ENCODE measurements around the gene LBHD1.

- TF ChIP-seq, protein P1, sequence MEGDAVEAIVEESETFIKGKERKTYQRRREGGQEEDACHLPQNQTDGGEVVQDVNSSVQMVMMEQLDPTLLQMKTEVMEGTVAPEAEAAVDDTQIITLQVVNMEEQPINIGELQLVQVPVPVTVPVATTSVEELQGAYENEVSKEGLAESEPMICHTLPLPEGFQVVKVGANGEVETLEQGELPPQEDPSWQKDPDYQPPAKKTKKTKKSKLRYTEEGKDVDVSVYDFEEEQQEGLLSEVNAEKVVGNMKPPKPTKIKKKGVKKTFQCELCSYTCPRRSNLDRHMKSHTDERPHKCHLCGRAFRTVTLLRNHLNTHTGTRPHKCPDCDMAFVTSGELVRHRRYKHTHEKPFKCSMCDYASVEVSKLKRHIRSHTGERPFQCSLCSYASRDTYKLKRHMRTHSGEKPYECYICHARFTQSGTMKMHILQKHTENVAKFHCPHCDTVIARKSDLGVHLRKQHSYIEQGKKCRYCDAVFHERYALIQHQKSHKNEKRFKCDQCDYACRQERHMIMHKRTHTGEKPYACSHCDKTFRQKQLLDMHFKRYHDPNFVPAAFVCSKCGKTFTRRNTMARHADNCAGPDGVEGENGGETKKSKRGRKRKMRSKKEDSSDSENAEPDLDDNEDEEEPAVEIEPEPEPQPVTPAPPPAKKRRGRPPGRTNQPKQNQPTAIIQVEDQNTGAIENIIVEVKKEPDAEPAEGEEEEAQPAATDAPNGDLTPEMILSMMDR (IDR thresholded peaks at IDR 0.05; ENCODE audit: low read length): no peak
- no peak for TF ChIP-seq EZH2 (IDR thresholded peaks at IDR 0.05; ENCODE audit: borderline replicate concordance, low read length)
These were observed 36.7 kb upstream of the LBHD1 start for GRCh38 chr11:62708793-62709192.
